ENCODE results near the gene NABP1.

GRCh38 chr2:191676790-191677645 lies 918 bp upstream of the NABP1 start:
- no peak for TF ChIP-seq EZH2 (IDR thresholded peaks at IDR 0.05; ENCODE audit: low read depth)
- TF ChIP-seq, protein P1, sequence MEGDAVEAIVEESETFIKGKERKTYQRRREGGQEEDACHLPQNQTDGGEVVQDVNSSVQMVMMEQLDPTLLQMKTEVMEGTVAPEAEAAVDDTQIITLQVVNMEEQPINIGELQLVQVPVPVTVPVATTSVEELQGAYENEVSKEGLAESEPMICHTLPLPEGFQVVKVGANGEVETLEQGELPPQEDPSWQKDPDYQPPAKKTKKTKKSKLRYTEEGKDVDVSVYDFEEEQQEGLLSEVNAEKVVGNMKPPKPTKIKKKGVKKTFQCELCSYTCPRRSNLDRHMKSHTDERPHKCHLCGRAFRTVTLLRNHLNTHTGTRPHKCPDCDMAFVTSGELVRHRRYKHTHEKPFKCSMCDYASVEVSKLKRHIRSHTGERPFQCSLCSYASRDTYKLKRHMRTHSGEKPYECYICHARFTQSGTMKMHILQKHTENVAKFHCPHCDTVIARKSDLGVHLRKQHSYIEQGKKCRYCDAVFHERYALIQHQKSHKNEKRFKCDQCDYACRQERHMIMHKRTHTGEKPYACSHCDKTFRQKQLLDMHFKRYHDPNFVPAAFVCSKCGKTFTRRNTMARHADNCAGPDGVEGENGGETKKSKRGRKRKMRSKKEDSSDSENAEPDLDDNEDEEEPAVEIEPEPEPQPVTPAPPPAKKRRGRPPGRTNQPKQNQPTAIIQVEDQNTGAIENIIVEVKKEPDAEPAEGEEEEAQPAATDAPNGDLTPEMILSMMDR (conservative IDR thresholded peaks at IDR 0.05) = no peak
